Measurements from ENCODE around the gene SH2D2A. TPM values are rescaled to one million over a fixed set of nuclear protein-coding genes. Genes with fewer than 3 reads are reported as not detected.

Gene SH2D2A
- total and polyA plus RNA-seq, 2 donors (not counting 1 experiment from before 2014, with no cell fraction given) = 0.73 to 2.1 TPM

- WGBS (ENCODE audit: insufficient coverage) = 33% methylated on average over 21 of the region's 23 CpGs
- H3K9ac ChIP-seq (ENCODE audit: low read length) = no peak overlapping the region
- Mint-ChIP-seq H3K4me3 (no peak overlapping the region), H3K9me3 (ENCODE audit: insufficient read depth) (no peaks in the 10 kb centered on the region), H3K27ac (no peak overlapping the region), H3K27me3 (peaks cover 70% of the 10 kb centered on the region), H3K4me1 (peaks cover 14% of the 10 kb centered on the region)
- no peak for ATAC-seq (ENCODE audit: low read depth)
- H3K79me2 ChIP-seq (ENCODE audit: control insufficient read depth, insufficient read depth, low read length) = no peaks in the 10 kb centered on the region
- H3K4me3 ChIP-seq (ENCODE audit: control extremely low read depth in 1 of 5, extremely low read depth in 1 of 5, insufficient read depth in 1 of 5, low read depth in 2 of 5, low read length in 4 of 5) = no peak overlapping the region
- peak overlapping the region; percentile 38 for H2AFZ ChIP-seq (ENCODE audit: insufficient read depth, low read depth, low read length, poor library complexity, severe bottlenecking)
- no peak for DNase-seq
- POLR2A ChIA-PET = no interaction called here
- peaks cover 8 to 12% of the 10 kb centered on the region in 2 donors for H3K4me1 ChIP-seq (ENCODE audit: control insufficient read depth in 2 of 2, insufficient read depth in 2 of 2, low read length in 2 of 2)
- TF ChIP-seq EZH2 (IDR thresholded peaks at IDR 0.05; ENCODE audit: borderline replicate concordance, insufficient read depth, low read depth, low read length, poor library complexity, severe bottlenecking) = no peak
- TF ChIP-seq CTCF (IDR thresholded peaks at IDR 0.05) = no peak
- no peak overlapping the region for H3K27ac ChIP-seq (ENCODE audit: low read length in 2 of 2)
- H3K4me2 ChIP-seq (replicated peaks; ENCODE audit: low read depth, low read length, poor library complexity, severe bottlenecking) = peak overlapping the region; percentile 46
- H3K9me3 ChIP-seq (ENCODE audit: control extremely low read depth in 1 of 3, control insufficient read depth in 2 of 3, insufficient read depth in 1 of 3, low read length in 2 of 3) = peaks cover 0 to 9% (median 0%) of the 10 kb centered on the region in 3 donors
- peaks cover 0 to 49% (median 18%) of the 10 kb centered on the region in 4 experiments for H3K27me3 ChIP-seq (replicated peaks in 1 of 4; ENCODE audit: control extremely low read depth in 1 of 4, control insufficient read depth in 3 of 4, insufficient read depth in 4 of 4, low read length in 3 of 4)
- intact Hi-C loops (cut with micrococcal nuclease) = no loop called here
- H3K36me3 ChIP-seq (replicated peaks in 1 of 2; ENCODE audit: control extremely low read depth in 1 of 2, control insufficient read depth in 1 of 2, extremely low read depth in 1 of 2, insufficient read depth in 2 of 2, low read length in 1 of 2) = no peaks in the 10 kb centered on the region
- CTCF ChIA-PET = interaction anchor here (1.5 to 1.9 kb wide), 2 partner anchors 10 to 51 kb away, joined by 4 to 7 read pairs; no protein-coding TSS in a partner anchor
- no peaks in the 10 kb centered on the region for H4K20me1 ChIP-seq (ENCODE audit: control insufficient read depth, insufficient read depth, low read length, poor library complexity, severe bottlenecking)
Measured at GRCh38 chr1:156849151-156849496, 32.5 kb upstream of the SH2D2A start.

DNA sequence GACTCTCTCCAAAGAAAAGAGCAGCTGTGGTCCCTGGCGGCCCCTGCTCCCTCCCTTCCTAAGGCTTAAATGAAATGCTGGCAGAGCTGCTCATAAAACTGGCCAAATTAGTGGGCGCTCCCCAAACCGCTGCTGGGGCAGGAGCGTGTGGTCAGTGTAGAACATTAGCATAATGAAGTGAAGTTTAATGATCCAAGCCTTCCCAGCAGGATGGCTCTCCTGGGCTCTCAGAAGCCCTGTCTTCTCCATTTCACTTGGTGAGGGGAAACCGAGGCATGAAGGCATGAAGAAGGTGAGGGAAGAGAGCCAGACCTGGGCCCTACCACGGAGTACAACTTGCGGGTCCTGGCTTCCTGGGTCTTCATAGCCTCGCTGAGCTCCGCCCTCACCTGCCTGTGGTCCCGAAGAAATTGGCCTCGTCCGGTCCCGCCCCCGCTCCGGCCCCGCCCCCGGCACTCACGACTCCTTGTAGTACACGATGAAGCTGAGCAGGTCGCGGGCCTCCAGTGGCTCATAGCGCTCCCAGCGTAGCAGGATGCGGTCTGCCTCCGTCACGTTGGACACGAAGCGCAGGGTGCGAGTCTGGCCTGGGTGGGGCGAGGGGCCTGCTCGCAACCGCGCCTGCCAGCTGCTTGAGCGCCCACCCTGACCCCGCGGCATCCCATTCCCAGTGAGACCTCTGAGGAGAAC, 32.0 kb upstream of the SH2D2A start:
- ChIA-PET POLR2A (no interaction called here), CTCF (interaction anchor here (1.5 to 1.9 kb wide), 2 partner anchors 10 to 51 kb away, joined by 4 to 7 read pairs; no protein-coding TSS in a partner anchor)
- Histone ChIP-seq H3K9me3 (ENCODE audit: control extremely low read depth in 1 of 3, control insufficient read depth in 2 of 3, insufficient read depth in 1 of 3, low read length in 2 of 3) (peaks cover 0 to 9% (median 0%) of the 10 kb centered on the region in 3 donors), H4K20me1 (ENCODE audit: control insufficient read depth, insufficient read depth, low read length, poor library complexity, severe bottlenecking) (no peaks in the 10 kb centered on the region), H3K4me1 (ENCODE audit: control insufficient read depth in 2 of 2, insufficient read depth in 2 of 2, low read length in 2 of 2) (peaks cover 8 to 12% of the 10 kb centered on the region in 2 donors), H3K27me3 (replicated peaks in 1 of 4; ENCODE audit: control extremely low read depth in 1 of 4, control insufficient read depth in 3 of 4, insufficient read depth in 4 of 4, low read length in 3 of 4) (peaks cover 0 to 49% (median 22%) of the 10 kb centered on the region in 4 experiments), H3K36me3 (replicated peaks in 1 of 2; ENCODE audit: control extremely low read depth in 1 of 2, control insufficient read depth in 1 of 2, extremely low read depth in 1 of 2, insufficient read depth in 2 of 2, low read length in 1 of 2) (no peaks in the 10 kb centered on the region), H3K4me2 (replicated peaks; ENCODE audit: low read depth, low read length, poor library complexity, severe bottlenecking) (peak overlapping the region; percentile 46), H3K79me2 (ENCODE audit: control insufficient read depth, insufficient read depth, low read length) (no peaks in the 10 kb centered on the region), H3K4me3 (ENCODE audit: control extremely low read depth in 1 of 5, extremely low read depth in 1 of 5, insufficient read depth in 1 of 5, low read depth in 2 of 5, low read length in 4 of 5) (no peak overlapping the region), H3K27ac (ENCODE audit: low read length in 2 of 2) (no peak overlapping the region), H2AFZ (ENCODE audit: insufficient read depth, low read depth, low read length, poor library complexity, severe bottlenecking) (peak overlapping the region; percentile 38), H3K9ac (ENCODE audit: low read length) (no peak overlapping the region)
- H3K4me3 Mint-ChIP-seq = no peak overlapping the region
- no peaks in the 10 kb centered on the region for H3K9me3 Mint-ChIP-seq (ENCODE audit: insufficient read depth)
- no peak for DNase-seq
- WGBS (ENCODE audit: insufficient coverage) = 9% methylated on average over 35 of the region's 36 CpGs
- peaks cover 17% of the 10 kb centered on the region for H3K4me1 Mint-ChIP-seq
- intact Hi-C loops (cut with micrococcal nuclease) = no loop called here
- no peak for TF ChIP-seq EZH2 (IDR thresholded peaks at IDR 0.05; ENCODE audit: borderline replicate concordance, insufficient read depth, low read depth, low read length, poor library complexity, severe bottlenecking)
- TF ChIP-seq CTCF (IDR thresholded peaks at IDR 0.05) = no peak
- peaks cover 71% of the 10 kb centered on the region for H3K27me3 Mint-ChIP-seq
- ATAC-seq (ENCODE audit: low read depth) = no peak
- H3K27ac Mint-ChIP-seq = no peak overlapping the region

Data from B cell (primary cell).